Measurements from ENCODE around the gene SLC16A8.

DNA sequence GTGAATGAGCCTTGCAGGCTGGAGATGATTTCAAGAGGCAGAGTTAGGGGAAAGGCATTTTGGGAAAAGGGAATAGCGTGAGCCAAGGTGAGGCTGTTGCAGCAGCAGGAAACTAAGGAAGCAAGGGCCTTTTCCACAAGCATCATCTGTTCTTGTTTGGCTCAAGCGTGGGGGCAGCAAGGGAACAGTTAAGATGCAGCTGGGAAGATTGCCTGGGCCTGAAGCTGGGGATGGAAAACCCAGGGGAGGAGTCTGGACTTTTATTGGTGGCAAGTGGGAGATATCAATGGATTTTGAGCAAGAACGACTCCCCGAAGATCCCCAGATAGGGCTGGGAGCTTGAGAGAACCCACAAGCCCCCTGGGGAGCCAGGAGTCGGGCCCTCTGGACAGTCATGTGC lies 54.1 kb downstream of the SLC16A8 start:
- TF ChIP-seq POLR2A (IDR thresholded peaks at IDR 0.05), result no peak
- TF ChIP-seq, protein P1, sequence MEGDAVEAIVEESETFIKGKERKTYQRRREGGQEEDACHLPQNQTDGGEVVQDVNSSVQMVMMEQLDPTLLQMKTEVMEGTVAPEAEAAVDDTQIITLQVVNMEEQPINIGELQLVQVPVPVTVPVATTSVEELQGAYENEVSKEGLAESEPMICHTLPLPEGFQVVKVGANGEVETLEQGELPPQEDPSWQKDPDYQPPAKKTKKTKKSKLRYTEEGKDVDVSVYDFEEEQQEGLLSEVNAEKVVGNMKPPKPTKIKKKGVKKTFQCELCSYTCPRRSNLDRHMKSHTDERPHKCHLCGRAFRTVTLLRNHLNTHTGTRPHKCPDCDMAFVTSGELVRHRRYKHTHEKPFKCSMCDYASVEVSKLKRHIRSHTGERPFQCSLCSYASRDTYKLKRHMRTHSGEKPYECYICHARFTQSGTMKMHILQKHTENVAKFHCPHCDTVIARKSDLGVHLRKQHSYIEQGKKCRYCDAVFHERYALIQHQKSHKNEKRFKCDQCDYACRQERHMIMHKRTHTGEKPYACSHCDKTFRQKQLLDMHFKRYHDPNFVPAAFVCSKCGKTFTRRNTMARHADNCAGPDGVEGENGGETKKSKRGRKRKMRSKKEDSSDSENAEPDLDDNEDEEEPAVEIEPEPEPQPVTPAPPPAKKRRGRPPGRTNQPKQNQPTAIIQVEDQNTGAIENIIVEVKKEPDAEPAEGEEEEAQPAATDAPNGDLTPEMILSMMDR (IDR thresholded peaks at IDR 0.05), result no peak
